Bronchial epithelial cell (primary cell): ENCODE measurements around the gene CNTNAP2. TPM values are rescaled to one million over a fixed set of nuclear protein-coding genes. Genes with fewer than 3 reads are reported as not detected.

Experiments
- DNase-seq: peaks from one replicate; pipeline ENCODE4 v3.0.0-alpha.2; 2010; ENCODE audit warnings: low read depth
- FAIRE-seq: peaks from 2 replicates; lab custom pipeline; 2011; peaks lifted over from hg19 to GRCh38; lab: Jason Lieb, UNC
- H3K27me3 ChIP-seq: 2 replicates; pipeline ENCODE4 v1.5.1; 2011; ENCODE audit warnings: low read length; ENCODE audit not compliant: control insufficient read depth, insufficient read depth
- H3K36me3 ChIP-seq: 2 replicates; pipeline ENCODE4 v1.5.1; 2011; ENCODE audit warnings: low read length; ENCODE audit not compliant: control insufficient read depth, insufficient read depth
- H3K4me3 ChIP-seq: 2 replicates; pipeline ENCODE4 v1.5.1; 2011; ENCODE audit warnings: mild to moderate bottlenecking, low read depth, low read length, control low read depth
- CTCF ChIP-seq: IDR thresholded peaks from 2 replicates; pipeline ENCODE4 v1.5.1; 2011; ENCODE audit warnings: mild to moderate bottlenecking, moderate library complexity, low read length, control low read depth, inconsistent platforms; ENCODE audit not compliant: insufficient read depth, severe bottlenecking
- total RNA-seq: library from RNA; depleted of rRNA; stranded (reverse); fragments of >200 nt; gene quantifications from 2 replicates; pipeline ENCODE4 v1.2.1, GENCODE V29; 2014

CNTNAP2 gene
- total RNA-seq, 1 donor from 2014 or later = 0.26 TPM

GRCh38 chr7:148230883-148231282 lies 2114.3 kb downstream of the CNTNAP2 start:
- DNase-seq = no peak
- H3K4me3 ChIP-seq = no peak overlapping the region
- FAIRE-seq = no peak
- no peaks in the 10 kb centered on the region for H3K36me3 ChIP-seq
- no peaks in the 10 kb centered on the region for H3K27me3 ChIP-seq
- no peak for TF ChIP-seq CTCF

DNA sequence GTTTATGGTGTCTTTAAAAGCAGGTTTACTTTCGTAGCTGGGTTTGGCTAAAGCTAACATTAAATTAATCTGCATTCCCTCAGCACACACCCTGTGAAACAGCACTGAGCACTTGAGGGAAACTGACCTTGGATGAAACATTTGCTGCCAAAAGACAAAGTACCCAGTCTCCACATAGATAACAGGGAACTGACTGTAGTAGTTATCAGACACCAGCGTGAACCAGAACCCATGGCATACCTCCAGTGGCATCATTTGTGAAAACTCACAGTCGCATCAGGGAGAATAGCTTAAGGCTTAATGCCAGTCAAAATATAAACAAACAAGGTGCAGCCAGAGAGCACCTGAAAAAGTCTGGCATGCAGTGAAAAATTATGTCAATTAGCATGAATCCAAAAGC lies 2116.2 kb downstream of the CNTNAP2 start:
- FAIRE-seq (no peak), DNase-seq (no peak)
- H3K4me3 ChIP-seq = no peak overlapping the region
- no peaks in the 10 kb centered on the region for H3K27me3 ChIP-seq
- TF ChIP-seq CTCF = no peak
- no peaks in the 10 kb centered on the region for H3K36me3 ChIP-seq

DNA sequence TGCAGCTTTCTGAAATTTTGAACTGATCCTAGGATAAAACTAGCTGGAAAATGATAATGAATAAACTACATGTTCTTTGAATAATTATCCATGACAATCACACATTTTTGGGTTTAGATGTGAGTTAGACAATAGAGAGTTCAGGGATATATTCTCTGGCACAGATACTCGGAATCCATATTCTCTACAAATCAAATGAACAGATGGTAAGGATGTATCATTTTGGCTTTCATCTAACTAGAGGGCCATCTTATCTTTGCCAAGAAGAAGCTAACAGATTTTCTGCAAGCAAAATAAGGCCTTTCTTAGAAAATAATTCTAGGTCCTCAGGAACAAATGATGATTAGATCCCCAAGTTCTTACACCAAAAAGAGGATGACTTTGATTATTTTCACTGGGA lies 2118.1 kb downstream of the CNTNAP2 start:
- TF ChIP-seq CTCF = no peak
- Histone ChIP-seq H3K36me3 (no peaks in the 10 kb centered on the region), H3K27me3 (no peaks in the 10 kb centered on the region), H3K4me3 (no peak overlapping the region)
- DNase-seq (no peak), FAIRE-seq (no peak)

GRCh38 chr7:148238761-148239325 lies 2122.2 kb downstream of the CNTNAP2 start:
- FAIRE-seq = no peak
- Histone ChIP-seq H3K27me3 (no peaks in the 10 kb centered on the region), H3K4me3 (no peak overlapping the region), H3K36me3 (no peaks in the 10 kb centered on the region)
- peak; percentile 11 for DNase-seq
- no peak for TF ChIP-seq CTCF

DNA sequence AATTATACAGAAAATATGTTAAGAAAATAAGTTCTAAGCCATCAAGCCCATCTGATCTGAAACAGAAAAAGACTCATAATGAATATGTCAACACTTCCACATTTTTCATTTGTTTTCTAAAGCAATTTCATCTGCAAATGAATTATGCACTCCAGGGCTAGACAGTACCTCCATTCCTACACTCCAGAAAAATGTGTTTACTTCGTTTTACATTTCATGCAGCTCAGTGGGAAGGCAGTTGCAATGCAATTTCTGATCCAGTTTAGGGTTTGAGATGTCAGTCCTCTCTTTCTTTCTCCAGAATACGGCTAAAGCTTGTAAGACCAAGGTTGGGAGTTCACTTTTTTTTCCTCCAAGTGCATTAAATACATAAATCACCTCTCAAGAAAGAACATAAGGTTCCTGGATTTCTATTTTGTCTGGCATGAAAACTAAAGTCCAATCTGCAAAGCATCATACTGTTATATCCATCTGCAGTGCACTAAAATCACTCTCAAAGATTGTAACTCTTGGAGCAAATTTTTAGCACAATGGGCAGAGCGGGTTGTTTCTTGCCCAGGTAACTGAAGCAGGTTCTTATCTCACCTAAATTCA lies 2125.2 kb downstream of the CNTNAP2 start:
- Histone ChIP-seq H3K27me3 (no peaks in the 10 kb centered on the region), H3K4me3 (no peak overlapping the region), H3K36me3 (no peaks in the 10 kb centered on the region)
- DNase-seq (no peak), FAIRE-seq (no peak)
- TF ChIP-seq CTCF = no peak
